Brain microvascular endothelial cell (primary cell): Measurements from ENCODE around the gene ZNF80.

Experiments
- DNase-seq: peaks from one replicate; pipeline ENCODE4 v3.0.0-alpha.2; 2020
- H3K27ac ChIP-seq: fragments of 250-450 bp; sonication (Bioruptor Pico); 2 replicates; pipeline ENCODE4 v1.5.1; 2020; ENCODE audit warnings: mild to moderate bottlenecking, moderate library complexity
- H3K27me3 ChIP-seq: fragments of 250-450 bp; sonication (Bioruptor Pico); replicated peaks from 2 replicates; pipeline ENCODE4 v1.5.1; 2020; ENCODE audit warnings: mild to moderate bottlenecking
- H3K36me3 ChIP-seq: fragments of 250-450 bp; sonication (Bioruptor Pico); replicated peaks from 2 replicates; pipeline ENCODE4 v1.5.1; 2020; ENCODE audit warnings: mild to moderate bottlenecking
- H3K4me3 ChIP-seq: 2 replicates; pipeline ENCODE4 v1.5.1; 2011; ENCODE audit warnings: low read depth, mild to moderate bottlenecking, control low read depth, low read length, moderate library complexity
- CTCF ChIP-seq: IDR thresholded peaks from 2 replicates; pipeline ENCODE4 v1.5.1; 2011; ENCODE audit warnings: low read depth, mild to moderate bottlenecking, moderate library complexity, low read length, control low read depth, inconsistent platforms; ENCODE audit errors: missing control alignments
- in situ Hi-C: cut with HindIII; loops from 2 replicates; pipeline ENCODE4 v1.10.0; 2017; ENCODE audit warnings: low sequenced_read_pairs, low pct_ligation_motif_present

ZNF80 gene

DNA sequence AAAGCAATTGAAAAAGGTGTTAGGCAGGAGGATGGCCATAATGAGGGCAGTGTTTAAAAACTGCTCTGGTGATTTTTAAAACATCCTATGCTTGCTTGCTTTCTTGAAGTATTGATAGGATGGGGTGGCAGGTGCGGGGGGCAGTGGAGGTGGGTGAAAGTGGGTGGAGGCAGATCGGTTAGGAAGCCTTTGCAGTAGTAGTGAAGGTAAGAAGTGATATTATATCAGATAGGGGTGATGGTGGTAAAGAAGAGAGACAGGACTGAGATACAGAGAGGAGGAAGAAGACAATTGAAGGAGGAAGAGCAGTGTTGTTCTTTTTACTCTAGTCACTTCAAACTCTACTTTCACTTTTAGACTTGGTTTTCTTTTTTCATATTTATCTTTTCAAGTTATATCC, 11.1 kb downstream of the ZNF80 start:
- no peak for DNase-seq
- TF ChIP-seq CTCF = no peak
- no peak overlapping the region for H3K4me3 ChIP-seq
- in situ Hi-C loops = no loop called here
- no peaks in the 10 kb centered on the region for H3K36me3 ChIP-seq
- H3K27me3 ChIP-seq = no peaks in the 10 kb centered on the region
- H3K27ac ChIP-seq = no peak overlapping the region

- Histone ChIP-seq H3K36me3 (no peaks in the 10 kb centered on the region), H3K4me3 (no peak overlapping the region), H3K27me3 (no peaks in the 10 kb centered on the region), H3K27ac (no peak overlapping the region)
- no peak for DNase-seq
- in situ Hi-C loops = no loop called here
- TF ChIP-seq CTCF = no peak
These were observed 14.2 kb downstream of the ZNF80 start for GRCh38 chr3:114223143-114223542.

- no peaks in the 10 kb centered on the region for H3K36me3 ChIP-seq
- H3K27me3 ChIP-seq = no peaks in the 10 kb centered on the region
- H3K27ac ChIP-seq = no peak overlapping the region
- no peak for TF ChIP-seq CTCF
- no peak overlapping the region for H3K4me3 ChIP-seq
- no peak for DNase-seq
- in situ Hi-C loops = no loop called here
These were observed 15.5 kb downstream of the ZNF80 start for GRCh38 chr3:114221881-114222264.

DNA sequence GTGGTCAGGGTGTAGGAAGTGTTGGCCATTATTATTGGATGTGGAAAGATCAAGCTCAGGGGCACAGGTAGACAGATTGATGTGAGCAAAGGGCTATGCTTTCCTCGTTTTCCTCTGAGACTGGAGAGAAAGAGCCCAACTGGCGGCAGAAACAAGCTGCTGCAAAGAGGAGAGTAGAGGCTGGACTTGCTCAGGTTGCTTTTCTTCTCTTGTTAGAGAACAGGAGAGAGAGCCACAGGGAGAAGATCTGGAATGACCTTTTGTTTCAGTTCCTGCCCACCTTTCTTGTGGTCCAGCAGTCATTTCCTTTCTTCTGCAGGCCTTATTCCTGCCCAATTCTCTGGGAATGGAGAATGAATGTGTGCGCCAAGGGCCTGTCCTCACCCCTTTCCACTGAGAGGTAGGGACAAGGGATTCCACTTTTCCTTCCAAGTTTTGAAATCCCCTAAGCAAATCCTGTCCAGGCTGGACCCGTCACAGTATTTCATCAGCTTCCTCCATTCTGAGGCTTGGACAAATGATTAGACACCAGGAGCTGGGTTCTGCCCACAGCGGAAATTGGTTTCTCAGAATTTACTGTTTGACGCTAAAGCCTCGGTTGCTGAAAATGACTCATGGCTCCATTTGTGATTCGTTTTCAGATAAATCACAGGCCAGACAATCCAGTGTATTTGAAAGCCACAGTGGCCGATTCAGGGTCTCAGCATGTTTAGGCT, 16.1 kb downstream of the ZNF80 start:
- in situ Hi-C loops = no loop called here
- Histone ChIP-seq H3K27me3 (no peaks in the 10 kb centered on the region), H3K27ac (no peak overlapping the region), H3K36me3 (no peaks in the 10 kb centered on the region), H3K4me3 (no peak overlapping the region)
- TF ChIP-seq CTCF = no peak
- no peak for DNase-seq

DNA sequence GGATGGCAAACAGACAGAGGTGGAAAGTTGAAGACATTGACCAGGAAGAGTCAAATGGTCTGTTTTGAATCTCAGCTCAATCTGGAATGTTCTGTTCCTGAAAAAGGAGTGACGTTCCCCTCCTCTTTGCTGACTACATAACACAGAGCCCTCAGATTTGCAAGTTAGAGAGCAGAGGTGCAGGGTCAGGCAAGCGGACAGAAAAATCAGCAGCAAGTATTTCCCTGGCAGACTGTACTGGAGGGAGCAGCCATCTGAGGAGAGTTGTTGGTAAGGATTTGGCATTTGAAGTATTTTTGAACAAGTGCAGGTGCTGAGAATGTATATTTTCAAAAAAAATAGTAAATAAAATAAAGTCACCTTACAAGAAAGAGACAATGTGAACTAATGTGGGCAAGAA, 17.6 kb downstream of the ZNF80 start:
- H3K27me3 ChIP-seq = no peaks in the 10 kb centered on the region
- TF ChIP-seq CTCF = no peak
- H3K27ac ChIP-seq = no peak overlapping the region
- no peaks in the 10 kb centered on the region for H3K36me3 ChIP-seq
- DNase-seq = no peak
- H3K4me3 ChIP-seq = no peak overlapping the region
- in situ Hi-C loops = no loop called here

DNA sequence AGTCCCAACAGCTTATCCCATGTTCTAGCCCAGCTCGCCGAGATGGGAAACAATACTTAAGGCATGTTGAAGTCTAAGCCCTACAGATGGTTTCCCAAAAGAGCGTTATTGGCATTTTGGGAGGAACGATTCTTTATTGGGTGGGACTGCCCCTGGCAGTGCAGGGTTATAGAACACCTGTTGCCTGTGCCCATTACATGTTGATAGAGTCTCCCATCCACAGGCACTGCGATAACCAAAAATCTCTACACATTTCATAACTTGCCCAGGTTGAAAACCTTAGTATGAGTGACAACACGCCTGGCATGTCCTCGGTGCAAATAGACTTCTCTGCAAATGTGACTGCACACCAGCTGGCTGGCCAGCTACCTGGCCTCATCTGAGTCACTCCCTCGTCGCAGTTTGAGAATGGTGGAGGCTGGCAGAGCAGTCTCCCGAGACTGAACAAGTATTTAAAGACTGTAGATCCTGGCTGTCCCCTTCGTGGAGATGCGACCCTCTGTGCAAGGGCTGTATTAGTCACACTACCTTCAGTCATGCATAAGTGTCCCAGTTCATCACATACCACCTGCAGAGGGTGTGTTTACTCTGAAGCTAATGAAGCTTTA, 18.7 kb downstream of the ZNF80 start:
- TF ChIP-seq CTCF = no peak
- in situ Hi-C loops = no loop called here
- H3K27ac ChIP-seq = no peak overlapping the region
- no peak overlapping the region for H3K4me3 ChIP-seq
- no peaks in the 10 kb centered on the region for H3K36me3 ChIP-seq
- no peaks in the 10 kb centered on the region for H3K27me3 ChIP-seq
- no peak for DNase-seq
